Upper lobe of left lung (tissue), 4 donors: ENCODE results near the gene HNRNPC.
"Not testable (repeated sequence)": the region's sequence is repeated elsewhere in the genome, so short reads cannot be mapped to it uniquely, and the experiment has no call there.

Source experiments
- CTCF ChIP-seq, 6 experiments: fragments of 450-650 bp in 4 of 6; fragments of 200-600 bp in 2 of 6; sonication (generic) in 2 of 6; IDR thresholded peaks; one replicate each; pipeline ENCODE4 v1.5.1; 2016 to 2019; ENCODE audit warnings: antibody characterized with exemption in 6 of 6
- POLR2A ChIP-seq, 4 donors: fragments of 450-650 bp; IDR thresholded peaks; one replicate each; pipeline ENCODE4 v1.5.1; 2016 to 2017; ENCODE audit warnings: antibody characterized with exemption in 4 of 4, mild to moderate bottlenecking in 2 of 4
- POLR2AphosphoS5 ChIP-seq, 2 donors: sonication (generic); formaldehyde crosslinking; IDR thresholded peaks; one replicate each; pipeline ENCODE4 v1.5.1; 2017; ENCODE audit warnings: antibody characterized with exemption in 2 of 2

DNA sequence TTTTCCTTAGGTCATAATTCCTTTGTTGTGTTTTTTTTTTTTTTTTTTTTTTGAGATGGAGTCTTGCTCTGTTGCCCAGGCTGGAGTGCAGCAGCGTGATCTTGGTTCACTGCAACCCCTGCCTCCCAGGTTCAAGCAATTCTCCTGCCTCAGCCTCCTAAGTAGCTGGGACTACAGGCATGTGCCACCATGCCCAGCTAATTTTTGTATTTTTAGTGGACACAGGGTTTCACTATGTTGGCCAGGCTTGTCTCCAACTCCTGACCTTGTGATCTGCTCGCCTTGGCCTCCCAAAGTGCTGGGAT is 33.5 kb upstream of the HNRNPC start:
- not testable (repeated sequence) for TF ChIP-seq POLR2A, CTCF, POLR2AphosphoS5 (IDR thresholded peaks at IDR 0.05)
